IPS-NIHi7 (cell line): ENCODE measurements around the gene DRAM1.
"Not testable (repeated sequence)": the region's sequence is repeated elsewhere in the genome, so short reads cannot be mapped to it uniquely, and the experiment has no call there.

Experiments used
- DNase-seq: peaks from one replicate; pipeline ENCODE4 v3.0.0; 2012; ENCODE audit warnings: mixed read lengths; ENCODE audit errors: extremely low spot score

DRAM1 gene

DNA sequence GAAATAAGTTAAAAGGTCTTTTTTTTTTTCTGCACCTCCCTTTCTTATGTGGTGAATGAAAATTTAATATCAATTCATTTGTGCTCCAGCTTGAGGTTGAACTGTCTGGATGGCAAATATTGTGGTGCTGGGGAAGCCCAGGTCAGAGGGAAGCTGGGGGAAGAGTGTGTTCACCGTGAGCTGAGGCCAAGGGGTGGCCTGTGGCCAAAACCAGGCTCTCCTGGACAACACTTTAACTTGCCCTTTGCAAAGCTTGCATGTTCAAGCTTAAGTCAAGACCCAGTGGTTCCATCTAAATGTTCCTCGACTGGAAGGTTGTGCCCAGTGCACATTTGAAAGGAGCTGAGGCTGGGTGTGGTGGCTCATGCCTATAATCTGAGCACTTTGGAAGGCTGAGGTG lies 28.8 kb downstream of the DRAM1 start:
- no peak for DNase-seq

- DNase-seq, result no peak
These were observed 31.0 kb downstream of the DRAM1 start for GRCh38 chr12:101908395-101908794.

GRCh38 chr12:101909646-101910045 lies 32.3 kb downstream of the DRAM1 start:
- DNase-seq, result no peak

- no peak for DNase-seq
These were observed 38.5 kb downstream of the DRAM1 start for GRCh38 chr12:101915841-101916240.

GRCh38 chr12:101918805-101919204 lies 41.4 kb downstream of the DRAM1 start:
- DNase-seq, result not testable (repeated sequence)

GRCh38 chr12:101919447-101919846 lies 42.1 kb downstream of the DRAM1 start:
- no peak for DNase-seq

- no peak for DNase-seq
These were observed 43.5 kb downstream of the DRAM1 start for GRCh38 chr12:101920906-101921305.

DNA sequence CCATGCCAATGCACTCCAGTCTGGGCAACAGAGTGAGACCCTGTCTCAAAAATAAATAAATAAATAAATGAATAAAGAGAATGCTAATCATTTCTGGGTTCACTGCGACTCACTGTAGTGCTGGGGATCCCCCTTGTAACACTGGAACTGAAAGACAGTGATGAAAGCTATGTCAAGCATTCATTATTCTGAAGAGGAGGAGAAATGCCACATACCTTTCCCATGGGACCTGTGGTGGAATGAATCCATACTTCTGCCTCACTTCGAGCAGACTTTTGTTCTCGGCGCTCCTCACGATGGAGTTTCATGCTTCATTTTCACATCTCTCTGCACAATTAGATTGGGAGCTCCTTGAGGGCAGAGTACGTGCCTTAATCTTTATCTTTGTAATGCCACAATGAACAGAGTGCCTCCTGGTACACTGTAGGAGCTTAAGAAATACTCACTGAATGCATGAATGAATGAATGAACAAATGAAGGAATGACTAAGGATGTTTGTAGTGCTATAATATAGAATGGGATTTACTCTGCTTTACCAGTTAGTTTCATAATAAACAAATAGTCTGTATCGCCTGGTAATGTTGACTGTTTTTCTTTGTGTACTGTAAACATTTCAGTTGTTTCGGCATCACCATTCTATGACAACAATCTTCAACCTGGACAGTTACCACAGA lies 45.8 kb downstream of the DRAM1 start:
- DNase-seq, result no peak

- DNase-seq, result peak; percentile 27
These were observed 47.2 kb downstream of the DRAM1 start for GRCh38 chr12:101924618-101925017.

GRCh38 chr12:101925361-101925760 lies 48.0 kb downstream of the DRAM1 start:
- no peak for DNase-seq

GRCh38 chr12:101925935-101926334 lies 48.6 kb downstream of the DRAM1 start:
- no peak for DNase-seq

GRCh38 chr12:101927036-101927435 lies 49.7 kb downstream of the DRAM1 start:
- no peak for DNase-seq

DNA sequence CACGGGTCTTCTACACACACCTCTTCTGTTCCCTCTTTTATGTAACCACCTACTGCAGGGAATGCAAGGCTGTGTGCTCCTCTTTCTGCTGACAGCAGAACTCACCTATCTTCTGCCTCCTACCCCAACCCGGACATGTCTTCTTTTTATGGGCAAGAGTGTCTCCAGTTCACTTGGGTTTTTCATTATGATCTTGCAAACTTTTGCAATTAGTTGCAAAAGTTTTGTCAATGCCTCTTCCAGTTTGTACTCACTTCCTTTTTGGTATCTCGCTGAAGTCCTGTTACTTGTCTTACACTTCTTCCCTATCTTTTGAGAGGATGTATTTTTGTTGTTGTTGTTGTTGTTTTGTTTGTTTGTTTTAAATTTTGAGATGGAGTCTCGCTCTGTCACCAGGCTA lies 50.6 kb downstream of the DRAM1 start:
- DNase-seq, result no peak

GRCh38 chr12:101928556-101928955 lies 51.2 kb downstream of the DRAM1 start:
- no peak for DNase-seq

DNA sequence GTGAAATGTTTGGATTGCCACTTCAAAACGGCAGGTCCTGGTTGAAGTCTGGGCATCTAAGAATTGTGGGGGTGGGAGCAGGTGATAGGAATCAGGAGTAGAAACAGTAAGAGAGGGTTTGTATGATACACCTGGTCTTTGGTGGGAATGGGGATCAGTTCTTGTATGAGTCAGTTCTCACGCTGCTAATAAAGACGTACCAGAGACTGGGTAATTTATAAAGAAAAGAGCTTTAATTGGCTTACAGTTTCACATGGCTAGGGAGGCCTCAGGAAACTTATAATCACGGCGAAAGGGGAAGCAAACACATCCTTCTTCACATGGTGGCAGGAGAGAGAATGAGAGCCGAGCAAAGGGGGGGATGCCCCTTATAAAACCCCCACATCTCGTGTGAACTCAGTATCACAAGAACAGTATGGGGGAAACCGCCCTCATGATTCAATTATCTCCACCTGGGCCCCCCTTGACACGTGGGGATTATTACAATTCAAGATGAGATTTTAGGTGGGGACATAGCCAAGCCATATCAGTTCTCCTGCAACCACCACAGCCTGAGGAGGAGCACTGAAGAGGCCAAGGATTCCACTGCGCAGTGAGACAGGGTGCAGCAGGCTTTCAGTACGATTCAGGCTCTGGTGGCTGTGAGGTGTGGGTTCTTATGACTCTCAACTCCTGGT lies 52.1 kb downstream of the DRAM1 start:
- DNase-seq, result no peak

GRCh38 chr12:101931498-101932326 lies 54.3 kb downstream of the DRAM1 start:
- no peak for DNase-seq

GRCh38 chr12:101933866-101934514 lies 56.6 kb downstream of the DRAM1 start:
- DNase-seq, result no peak

DNA sequence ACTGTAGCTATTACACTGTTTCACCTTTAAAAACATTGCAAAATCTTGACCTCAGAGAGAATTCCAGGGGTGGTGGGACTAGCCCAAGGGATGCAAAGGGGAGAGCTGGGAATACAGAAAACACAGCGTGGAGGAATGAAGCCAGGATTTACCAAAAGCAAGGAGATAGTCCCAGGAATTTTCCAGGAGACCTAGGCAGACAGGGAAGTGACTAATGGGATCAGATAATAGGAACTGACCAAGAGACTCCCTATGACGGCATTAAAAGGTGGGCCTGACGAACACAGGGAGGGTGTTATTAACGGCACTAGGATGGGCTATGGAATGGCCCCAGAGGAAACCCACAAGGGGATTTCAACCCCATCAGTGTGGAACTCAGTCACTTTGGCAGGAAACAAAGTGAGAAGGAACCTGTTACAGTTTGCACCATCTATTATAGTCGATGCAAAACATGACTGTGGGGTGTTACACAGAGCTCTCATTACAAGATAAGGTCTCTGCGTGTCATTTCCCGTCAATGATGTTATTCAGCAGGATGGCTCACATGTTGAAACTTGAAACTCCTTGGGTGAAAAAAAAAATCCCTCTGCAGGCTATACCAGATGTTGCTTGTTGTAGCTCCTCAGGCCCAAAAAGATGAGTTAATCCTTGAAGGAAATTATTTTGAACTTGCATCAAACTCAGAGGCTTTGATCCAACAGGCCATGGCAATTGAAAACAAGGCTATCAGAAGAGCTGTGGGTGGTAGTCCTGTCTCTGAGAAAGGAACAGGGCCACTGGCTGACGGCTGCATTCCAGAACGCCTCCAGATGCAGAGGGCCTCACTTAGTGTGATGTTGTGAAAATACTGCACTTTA lies 58.7 kb downstream of the DRAM1 start:
- peak; percentile 22 for DNase-seq

- DNase-seq, result no peak
These were observed 61.9 kb downstream of the DRAM1 start for GRCh38 chr12:101939306-101939705.

- peak; percentile 79 for DNase-seq
These were observed 62.5 kb downstream of the DRAM1 start for GRCh38 chr12:101939856-101940265.

DNA sequence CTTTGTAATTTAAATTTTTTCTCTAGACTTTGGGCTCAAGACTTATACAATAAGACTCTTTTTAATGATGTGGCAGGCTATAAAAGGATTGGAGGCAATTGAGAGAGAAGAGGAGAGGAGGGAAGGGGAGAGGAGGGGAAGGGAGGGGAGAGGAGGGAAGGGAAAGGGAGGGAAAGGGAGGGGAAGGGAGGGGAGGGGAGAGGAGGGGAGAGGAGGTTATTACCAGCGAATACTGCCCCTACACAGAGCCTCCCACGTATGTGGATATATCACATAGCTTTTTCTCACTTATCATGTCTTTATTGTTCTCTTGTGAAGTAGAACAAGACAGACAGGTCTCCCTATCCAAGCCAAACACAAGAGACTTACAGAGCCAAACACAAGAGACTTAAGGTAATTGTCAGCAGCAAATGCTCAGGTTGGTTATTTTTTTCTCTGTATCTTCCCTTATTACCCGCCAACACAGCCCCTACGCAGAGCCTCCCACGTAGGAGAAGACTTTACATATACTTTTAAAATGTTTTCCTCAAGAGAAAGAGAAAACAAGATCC lies 63.1 kb downstream of the DRAM1 start:
- DNase-seq, result no peak
